Mucosa of rectum (tissue), 2 donors: ENCODE measurements around the gene PEAK1.
"Not testable (repeated sequence)": the region's sequence is repeated elsewhere in the genome, so short reads cannot be mapped to it uniquely, and the experiment has no call there.

Experiments
- H3K27ac ChIP-seq, 2 donors: one replicate each; pipeline ENCODE4 v1.7.0; 2013; ENCODE audit warnings: inconsistent platforms in 2 of 2, low read depth in 2 of 2, low read length in 2 of 2
- H3K27me3 ChIP-seq, 2 donors: one replicate each; pipeline ENCODE4 v1.7.0; 2013; ENCODE audit warnings: low read length in 2 of 2; ENCODE audit not compliant: control insufficient read depth in 2 of 2, insufficient read depth in 2 of 2
- H3K36me3 ChIP-seq, 2 donors: one replicate each; pipeline ENCODE4 v1.7.0; 2013; ENCODE audit warnings: low read length in 2 of 2; ENCODE audit not compliant: control insufficient read depth in 2 of 2, insufficient read depth in 2 of 2
- H3K4me1 ChIP-seq, 2 donors: one replicate each; pipeline ENCODE4 v1.7.0; 2013; ENCODE audit warnings: low read length in 2 of 2, mild to moderate bottlenecking in 1 of 2; ENCODE audit not compliant: control insufficient read depth in 2 of 2, insufficient read depth in 2 of 2
- H3K4me3 ChIP-seq, 2 donors: one replicate each; pipeline ENCODE4 v1.7.0; 2013; ENCODE audit warnings: low read length in 2 of 2
- H3K9ac ChIP-seq, 2 donors: one replicate each; pipeline ENCODE4 v1.7.0; 2013; ENCODE audit warnings: low read length in 2 of 2, low read depth in 1 of 2, mild to moderate bottlenecking in 1 of 2
- H3K9me3 ChIP-seq, 2 donors: one replicate each; pipeline ENCODE4 v1.7.0; 2013; ENCODE audit warnings: low read length in 2 of 2; ENCODE audit not compliant: control insufficient read depth in 2 of 2
- donor health status: healthy.
- donor health status: Normal muscosa, but diverticular disease.

Gene PEAK1

GRCh38 chr15:77415450-77416147 lies 4.3 kb downstream of the PEAK1 start:
- Histone ChIP-seq H3K9ac (no peak overlapping the region), H3K36me3 (no peaks in the 10 kb centered on the region), H3K4me3 (no peak overlapping the region), H3K27me3 (no peaks in the 10 kb centered on the region), H3K9me3 (no peaks in the 10 kb centered on the region), H3K27ac (no peak overlapping the region), H3K4me1 (peaks cover 8 to 14% of the 10 kb centered on the region in 2 donors)

- H3K9me3 ChIP-seq = no peaks in the 10 kb centered on the region
- H3K36me3 ChIP-seq = no peaks in the 10 kb centered on the region
- no peak overlapping the region for H3K4me3 ChIP-seq
- H3K9ac ChIP-seq = no peak overlapping the region
- no peaks in the 10 kb centered on the region for H3K27me3 ChIP-seq
- H3K27ac ChIP-seq = no peak overlapping the region
- peaks cover 11 to 18% of the 10 kb centered on the region in 2 donors for H3K4me1 ChIP-seq
Measured at GRCh38 chr15:77414789-77415442, 5.0 kb downstream of the PEAK1 start.

GRCh38 chr15:77413699-77414349 lies 6.1 kb downstream of the PEAK1 start:
- Histone ChIP-seq H3K9me3 (no peaks in the 10 kb centered on the region), H3K4me1 (peaks cover 12 to 20% of the 10 kb centered on the region in 2 donors), H3K9ac (no peak overlapping the region), H3K4me3 (no peak overlapping the region), H3K36me3 (no peaks in the 10 kb centered on the region), H3K27me3 (no peaks in the 10 kb centered on the region), H3K27ac (no peak overlapping the region)

DNA sequence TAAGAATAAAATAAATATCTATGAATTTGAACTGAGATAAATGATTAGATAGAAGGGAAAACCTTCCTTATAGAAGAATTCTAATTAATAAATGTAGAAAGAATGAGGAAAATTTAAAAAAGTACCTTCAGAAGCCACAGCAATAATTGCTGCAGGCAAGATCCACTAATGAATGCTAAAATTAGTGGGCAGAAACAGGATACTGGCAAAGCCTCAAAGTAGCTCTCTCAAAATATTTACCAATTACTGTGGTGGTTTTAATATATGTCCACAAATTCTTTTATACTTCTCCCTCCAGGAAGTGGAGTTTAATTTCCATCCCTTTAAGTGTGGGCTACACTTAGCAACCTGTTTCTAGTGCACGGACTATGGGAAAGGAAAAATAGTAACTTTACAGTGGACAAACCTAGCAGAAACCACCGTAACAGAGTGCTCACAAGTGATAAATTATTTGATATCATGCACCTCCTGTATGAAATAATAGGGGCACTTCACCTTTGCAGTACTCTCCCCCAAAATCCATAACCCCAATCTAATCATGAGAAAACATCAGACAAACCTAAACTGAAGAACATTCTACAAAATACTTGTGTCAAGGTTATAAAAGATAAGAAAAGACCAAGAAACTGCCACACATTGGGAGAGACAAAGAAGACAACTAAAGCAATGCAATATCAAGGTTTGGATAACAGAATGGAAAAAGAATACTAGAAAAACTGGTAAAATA lies 6.8 kb downstream of the PEAK1 start:
- no peaks in the 10 kb centered on the region for H3K36me3 ChIP-seq
- H3K4me3 ChIP-seq = no peak overlapping the region
- H3K27me3 ChIP-seq = no peaks in the 10 kb centered on the region
- peaks cover 8 to 17% of the 10 kb centered on the region in 2 donors for H3K4me1 ChIP-seq
- no peaks in the 10 kb centered on the region for H3K9me3 ChIP-seq
- no peak overlapping the region for H3K27ac ChIP-seq
- H3K9ac ChIP-seq = no peak overlapping the region

GRCh38 chr15:77411619-77411976 lies 8.3 kb downstream of the PEAK1 start:
- H3K4me3 ChIP-seq = no peak overlapping the region
- H3K9me3 ChIP-seq = no peaks in the 10 kb centered on the region
- peaks cover 5 to 9% of the 10 kb centered on the region in 2 donors for H3K4me1 ChIP-seq
- no peaks in the 10 kb centered on the region for H3K27me3 ChIP-seq
- H3K36me3 ChIP-seq = no peaks in the 10 kb centered on the region
- H3K9ac ChIP-seq = no peak overlapping the region
- H3K27ac ChIP-seq = no peak overlapping the region

DNA sequence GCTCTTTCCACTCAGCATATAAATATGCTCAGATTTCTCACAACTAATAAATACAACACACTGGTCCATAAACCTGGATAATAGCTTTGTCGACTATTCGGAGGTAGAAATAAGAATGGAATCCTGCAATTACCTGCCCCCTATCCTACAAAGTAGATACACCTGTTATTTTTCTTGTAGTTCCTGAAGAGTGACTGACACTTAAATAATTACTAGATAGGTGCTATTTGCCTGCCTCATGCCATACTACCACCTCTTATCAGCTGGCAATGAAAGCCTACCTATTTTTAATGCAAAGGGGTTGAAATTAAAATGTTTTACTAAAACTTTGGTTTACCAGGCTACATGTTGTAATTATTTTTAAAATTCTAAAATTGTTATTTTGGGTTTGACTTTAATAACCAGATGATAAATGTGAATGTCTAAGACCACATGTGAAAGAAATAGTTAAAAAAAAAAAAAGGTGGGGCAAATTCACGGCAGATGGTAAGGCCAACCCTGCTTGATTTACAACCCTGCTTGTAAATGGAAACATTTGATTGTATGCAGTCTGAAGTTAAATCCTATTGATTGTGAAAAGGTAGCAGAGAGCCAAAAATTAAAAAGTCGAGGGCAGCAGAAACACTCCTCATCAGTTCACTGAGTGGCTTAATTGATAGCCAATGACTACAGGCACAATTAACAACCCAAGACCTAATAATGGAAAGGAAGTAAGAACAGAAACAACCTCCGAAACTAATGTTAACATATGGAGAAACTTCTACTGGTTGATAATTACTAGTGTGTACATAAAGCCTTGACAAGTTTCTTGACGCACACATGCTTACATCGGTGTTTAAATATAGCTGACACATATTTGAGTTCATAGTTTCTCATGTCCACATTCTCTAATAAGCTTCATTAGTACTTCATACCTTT lies 8.9 kb downstream of the PEAK1 start:
- H3K4me3 ChIP-seq = no peak overlapping the region
- no peaks in the 10 kb centered on the region for H3K36me3 ChIP-seq
- H3K27ac ChIP-seq = no peak overlapping the region
- no peaks in the 10 kb centered on the region for H3K9me3 ChIP-seq
- H3K9ac ChIP-seq = no peak overlapping the region
- no peaks in the 10 kb centered on the region for H3K27me3 ChIP-seq
- H3K4me1 ChIP-seq = peaks cover 5 to 9% of the 10 kb centered on the region in 2 donors

DNA sequence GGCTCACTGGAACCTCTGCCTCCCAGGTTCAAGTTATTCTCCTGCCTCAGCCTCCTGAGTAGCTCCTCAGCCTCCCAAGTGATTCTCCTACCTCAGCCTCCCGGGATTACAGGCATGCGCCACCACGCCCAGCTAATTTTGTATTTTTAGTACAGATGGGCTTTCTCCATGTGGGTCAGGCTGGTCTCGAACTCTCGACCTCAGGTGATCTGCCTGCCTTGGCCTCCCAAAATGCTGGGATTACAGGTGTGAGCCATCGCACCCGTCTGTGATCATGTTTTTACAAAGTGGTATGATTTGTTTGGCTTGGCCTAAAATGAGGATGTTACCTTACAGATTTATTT lies 9.8 kb downstream of the PEAK1 start:
- H3K27ac ChIP-seq = peak overlapping the region in 1 of 2 donors; percentile 26
- not testable (repeated sequence) for H3K9ac ChIP-seq, H3K4me1 ChIP-seq

DNA sequence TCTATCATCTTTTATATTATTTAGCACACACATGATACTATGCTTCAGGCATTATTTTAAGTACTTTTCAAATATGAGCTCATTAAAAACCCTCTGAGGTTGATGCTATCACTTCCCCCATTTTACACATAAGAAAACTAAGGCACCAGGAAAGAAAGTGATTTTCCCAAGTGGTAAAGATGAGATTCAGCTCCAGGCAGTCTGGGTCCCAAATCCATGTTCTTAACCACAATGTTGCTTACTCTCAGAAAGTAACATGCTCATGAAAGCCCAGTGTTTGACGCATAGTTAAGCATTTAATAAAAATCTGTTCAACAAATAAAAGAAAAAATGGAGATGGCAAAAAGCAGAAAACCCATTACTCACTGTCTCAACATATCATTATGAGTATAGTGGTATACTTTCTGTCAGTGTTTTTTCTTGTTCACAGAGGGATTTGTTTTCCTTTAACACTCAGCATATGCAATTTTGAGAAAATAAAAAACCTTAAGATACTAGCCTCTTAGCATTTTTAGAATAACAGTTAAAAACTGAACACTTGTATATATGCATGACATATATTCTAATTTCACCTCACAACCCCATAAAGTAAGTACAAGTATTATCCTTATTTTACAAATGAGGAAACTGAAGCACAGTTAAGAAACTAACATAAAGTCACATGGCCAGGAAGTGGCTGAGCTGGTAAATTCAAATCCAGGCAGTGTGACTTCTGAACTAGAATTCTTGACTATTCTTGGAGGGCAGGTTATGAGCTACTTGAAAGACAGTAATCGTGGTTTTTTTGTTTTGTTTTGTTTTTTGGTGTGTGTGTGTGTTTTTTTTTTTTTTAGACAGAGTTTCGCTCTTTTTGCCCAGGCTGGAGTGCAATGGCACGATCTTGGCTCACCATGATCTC lies 10.4 kb downstream of the PEAK1 start:
- Histone ChIP-seq H3K9ac (no peak overlapping the region), H3K4me3 (no peak overlapping the region), H3K27ac (peak overlapping the region in 1 of 2 donors; percentile 26), H3K4me1 (peaks cover 5 to 9% of the 10 kb centered on the region in 2 donors), H3K9me3 (no peaks in the 10 kb centered on the region), H3K36me3 (no peaks in the 10 kb centered on the region), H3K27me3 (no peaks in the 10 kb centered on the region)

More for the DNA sequence above, 9.8 kb downstream of the PEAK1 start:
- not testable (repeated sequence) for H3K36me3 ChIP-seq, H3K9me3 ChIP-seq, H3K27me3 ChIP-seq, H3K4me3 ChIP-seq

GRCh38 chr15:77406846-77407245 lies 13.1 kb downstream of the PEAK1 start:
- Histone ChIP-seq H3K36me3 (no peaks in the 10 kb centered on the region), H3K27me3 (no peaks in the 10 kb centered on the region), H3K9ac (no peak overlapping the region), H3K9me3 (no peaks in the 10 kb centered on the region), H3K4me1 (peaks cover 5 to 9% of the 10 kb centered on the region in 2 donors), H3K4me3 (no peak overlapping the region), H3K27ac (no peak overlapping the region)
